H54 (cell line): Measurements from ENCODE around the gene ATXN1.

Experiments
- DNase-seq: peaks from one replicate; pipeline ENCODE4 v3.0.0; 2011; ENCODE audit warnings: low spot score, mixed read lengths; ENCODE audit not compliant: insufficient read length
- FAIRE-seq: peaks from 3 replicates; lab custom pipeline; 2011; peaks lifted over from hg19 to GRCh38; lab: Jason Lieb, UNC
- POLR2A ChIP-seq: IDR thresholded peaks from 2 replicates; pipeline ENCODE4 v1.6.1; 2011; ENCODE audit warnings: low read depth, mild to moderate bottlenecking, low read length

Gene ATXN1

GRCh38 chr6:16286151-16286522 lies 475.1 kb downstream of the ATXN1 start:
- no peak for TF ChIP-seq POLR2A
- no peak for FAIRE-seq
- DNase-seq: peak; percentile 60

GRCh38 chr6:16285467-16286150 lies 475.7 kb downstream of the ATXN1 start:
- TF ChIP-seq POLR2A: no peak
- DNase-seq: no peak
- no peak for FAIRE-seq

GRCh38 chr6:16284472-16284871 lies 476.8 kb downstream of the ATXN1 start:
- FAIRE-seq: no peak
- no peak for DNase-seq
- no peak for TF ChIP-seq POLR2A

GRCh38 chr6:16282370-16282769 lies 478.9 kb downstream of the ATXN1 start:
- TF ChIP-seq POLR2A: no peak
- DNase-seq (no peak), FAIRE-seq (no peak)

- no peak for FAIRE-seq
- TF ChIP-seq POLR2A: no peak
- no peak for DNase-seq
Measured at GRCh38 chr6:16279243-16279642, 482.0 kb downstream of the ATXN1 start.

GRCh38 chr6:16278750-16279149 lies 482.5 kb downstream of the ATXN1 start:
- no peak for DNase-seq
- TF ChIP-seq POLR2A: no peak
- FAIRE-seq: no peak

GRCh38 chr6:16278048-16278724 lies 483.1 kb downstream of the ATXN1 start:
- DNase-seq (peak; percentile 28), FAIRE-seq (no peak)
- TF ChIP-seq POLR2A: no peak

- FAIRE-seq (peak; percentile 78), DNase-seq (peak; percentile 96)
- TF ChIP-seq POLR2A: no peak
Measured at GRCh38 chr6:16277101-16277981, 483.9 kb downstream of the ATXN1 start.

- TF ChIP-seq POLR2A: no peak
- DNase-seq: no peak
- FAIRE-seq: no peak
Measured at GRCh38 chr6:16274885-16275589, 486.2 kb downstream of the ATXN1 start.

- DNase-seq: no peak
- no peak for TF ChIP-seq POLR2A
- no peak for FAIRE-seq
Measured at GRCh38 chr6:16274483-16274882, 486.8 kb downstream of the ATXN1 start.

- DNase-seq: no peak
- no peak for TF ChIP-seq POLR2A
Measured at GRCh38 chr6:16273256-16273655, 488.0 kb downstream of the ATXN1 start.

GRCh38 chr6:16272201-16272600 lies 489.1 kb downstream of the ATXN1 start:
- no peak for TF ChIP-seq POLR2A
- FAIRE-seq (no peak), DNase-seq (no peak)

More at GRCh38 chr6:16273256-16273655, 488.0 kb downstream of the ATXN1 start:
- no peak for FAIRE-seq

GRCh38 chr6:16271428-16271827 lies 489.8 kb downstream of the ATXN1 start:
- DNase-seq: no peak
- no peak for FAIRE-seq

More at GRCh38 chr6:16271428-16271827, 489.8 kb downstream of the ATXN1 start:
- no peak for TF ChIP-seq POLR2A
